Endothelial cell of umbilical vein (primary cell): ENCODE measurements around the gene MAN1A2.

Experiments used
- FOS ChIP-seq: IDR thresholded peaks from 2 replicates; pipeline ENCODE4 v1.6.1; 2011; ENCODE audit warnings: mild to moderate bottlenecking, low read length, moderate library complexity, borderline replicate concordance; ENCODE audit not compliant: insufficient read depth
- MAX ChIP-seq: IDR thresholded peaks from 2 replicates; pipeline ENCODE4 v1.6.1; 2011; ENCODE audit not compliant: insufficient read depth, insufficient read length
- POLR2AphosphoS5 ChIP-seq: IDR thresholded peaks from 2 replicates; pipeline ENCODE4 v1.6.1; 2012; ENCODE audit warnings: low read depth, mild to moderate bottlenecking, control low read depth, low read length, moderate library complexity; ENCODE audit not compliant: insufficient read depth
- TF ChIP-seq, protein P1 (sequence below), 2 donors: IDR thresholded peaks; 1 replicate in 1 of 2; 2 replicates in 1 of 2; pipeline ENCODE4 v1.5.1; 2011; ENCODE audit warnings: low read length in 2 of 2, mild to moderate bottlenecking in 2 of 2, moderate library complexity in 2 of 2, control low read depth in 1 of 2, inconsistent platforms in 1 of 2, low read depth in 1 of 2; ENCODE audit not compliant: insufficient read depth in 1 of 2; ENCODE audit errors: extremely low read depth in 1 of 2

DNA sequence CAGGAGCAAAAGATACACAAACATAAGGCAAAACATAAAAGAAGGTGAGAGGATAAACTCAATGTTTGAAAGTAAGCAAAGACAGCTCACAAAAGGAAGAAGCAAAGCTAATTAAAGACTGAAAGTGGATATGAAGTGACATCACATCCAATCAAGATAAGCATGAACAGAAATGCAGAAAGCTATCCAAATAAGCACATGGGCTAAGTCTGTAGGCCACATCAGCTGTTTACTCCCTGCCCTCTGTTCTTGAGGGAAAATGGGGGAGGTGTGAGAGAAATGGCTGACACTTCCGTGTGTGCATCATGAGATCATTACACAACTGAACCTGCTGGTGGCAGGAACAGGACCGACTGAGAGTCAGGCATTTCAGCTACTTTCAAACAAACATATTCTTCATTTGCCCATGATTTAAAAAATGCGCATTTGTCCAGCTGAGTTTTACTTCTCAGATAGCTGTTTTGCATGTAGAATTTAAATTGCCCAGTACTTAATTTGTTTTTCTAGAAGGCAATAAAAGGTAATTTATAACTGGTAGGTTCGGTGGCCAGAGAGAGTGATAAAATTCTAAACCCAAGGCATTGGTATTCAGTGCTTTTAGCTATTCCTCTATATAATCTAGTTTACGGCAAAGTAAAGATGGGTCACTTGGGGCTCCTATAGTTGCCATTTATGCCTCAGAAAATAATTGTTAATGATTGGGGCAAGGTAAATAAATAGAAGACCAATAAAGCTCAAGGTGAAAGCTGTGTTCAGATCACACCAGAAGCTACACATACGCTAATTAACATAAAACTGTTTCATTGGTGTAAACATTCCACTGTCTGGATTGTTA lies 27.2 kb upstream of the MAN1A2 start:
- TF ChIP-seq, protein P1, sequence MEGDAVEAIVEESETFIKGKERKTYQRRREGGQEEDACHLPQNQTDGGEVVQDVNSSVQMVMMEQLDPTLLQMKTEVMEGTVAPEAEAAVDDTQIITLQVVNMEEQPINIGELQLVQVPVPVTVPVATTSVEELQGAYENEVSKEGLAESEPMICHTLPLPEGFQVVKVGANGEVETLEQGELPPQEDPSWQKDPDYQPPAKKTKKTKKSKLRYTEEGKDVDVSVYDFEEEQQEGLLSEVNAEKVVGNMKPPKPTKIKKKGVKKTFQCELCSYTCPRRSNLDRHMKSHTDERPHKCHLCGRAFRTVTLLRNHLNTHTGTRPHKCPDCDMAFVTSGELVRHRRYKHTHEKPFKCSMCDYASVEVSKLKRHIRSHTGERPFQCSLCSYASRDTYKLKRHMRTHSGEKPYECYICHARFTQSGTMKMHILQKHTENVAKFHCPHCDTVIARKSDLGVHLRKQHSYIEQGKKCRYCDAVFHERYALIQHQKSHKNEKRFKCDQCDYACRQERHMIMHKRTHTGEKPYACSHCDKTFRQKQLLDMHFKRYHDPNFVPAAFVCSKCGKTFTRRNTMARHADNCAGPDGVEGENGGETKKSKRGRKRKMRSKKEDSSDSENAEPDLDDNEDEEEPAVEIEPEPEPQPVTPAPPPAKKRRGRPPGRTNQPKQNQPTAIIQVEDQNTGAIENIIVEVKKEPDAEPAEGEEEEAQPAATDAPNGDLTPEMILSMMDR (IDR thresholded peaks at IDR 0.05; ENCODE audit: extremely low read depth in 1 of 2, insufficient read depth in 1 of 2, low read depth in 1 of 2, low read length in 2 of 2), result no peak
- no peak for TF ChIP-seq FOS
- TF ChIP-seq POLR2AphosphoS5, result no peak
- no peak for TF ChIP-seq MAX
